Spleen (tissue), 7 donors: ENCODE data around the gene PDE1C.

ENCODE experiments used
- POLR2A ChIP-seq, 3 donors: fragments of 450-650 bp; IDR thresholded peaks; one replicate each; pipeline ENCODE4 v1.5.1; 2017; ENCODE audit warnings: antibody characterized with exemption in 3 of 3, mild to moderate bottlenecking in 1 of 3
- TF ChIP-seq, protein P1 (sequence below), 11 experiments: fragments of 200-600 bp in 7 of 11; fragments of 450-650 bp in 4 of 11; sonication (generic) in 4 of 11; IDR thresholded peaks in 8 of 11; conservative IDR thresholded peaks in 3 of 11; 1 replicate in 7 of 11; 2 replicates in 4 of 11; pipeline versions ENCODE4 v1.4.0 to v1.8.0; 2016 to 2021; ENCODE audit warnings: antibody characterized with exemption in 11 of 11, inconsistent platforms in 4 of 11, mild to moderate bottlenecking in 1 of 11
- donor health status: DM: no; HTN: no; CAD: no; lungs with moderate emphysema.
- donor health status: DM: no; HTN: no; CAD: no.
- donor health status: DM: no; HTN: no; CAD: no.

DNA sequence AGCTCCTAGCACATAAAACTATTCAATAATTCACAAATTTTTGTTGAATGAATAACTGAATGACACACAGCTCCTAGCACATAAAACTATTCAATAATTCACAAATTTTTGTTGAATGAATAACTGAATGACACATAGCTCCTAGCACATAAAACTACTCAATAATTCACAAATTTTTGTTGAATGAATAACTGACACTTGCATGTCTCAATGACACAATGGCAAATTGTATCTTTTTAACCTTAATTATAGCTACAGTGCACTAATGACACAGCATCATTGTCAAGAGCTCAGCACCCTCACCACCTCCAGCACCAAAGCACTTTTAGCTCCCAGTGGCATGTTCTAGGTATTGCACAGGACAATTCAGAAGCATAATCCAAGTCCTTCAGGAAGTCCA, 131.6 kb downstream of the PDE1C start:
- TF ChIP-seq, protein P1, sequence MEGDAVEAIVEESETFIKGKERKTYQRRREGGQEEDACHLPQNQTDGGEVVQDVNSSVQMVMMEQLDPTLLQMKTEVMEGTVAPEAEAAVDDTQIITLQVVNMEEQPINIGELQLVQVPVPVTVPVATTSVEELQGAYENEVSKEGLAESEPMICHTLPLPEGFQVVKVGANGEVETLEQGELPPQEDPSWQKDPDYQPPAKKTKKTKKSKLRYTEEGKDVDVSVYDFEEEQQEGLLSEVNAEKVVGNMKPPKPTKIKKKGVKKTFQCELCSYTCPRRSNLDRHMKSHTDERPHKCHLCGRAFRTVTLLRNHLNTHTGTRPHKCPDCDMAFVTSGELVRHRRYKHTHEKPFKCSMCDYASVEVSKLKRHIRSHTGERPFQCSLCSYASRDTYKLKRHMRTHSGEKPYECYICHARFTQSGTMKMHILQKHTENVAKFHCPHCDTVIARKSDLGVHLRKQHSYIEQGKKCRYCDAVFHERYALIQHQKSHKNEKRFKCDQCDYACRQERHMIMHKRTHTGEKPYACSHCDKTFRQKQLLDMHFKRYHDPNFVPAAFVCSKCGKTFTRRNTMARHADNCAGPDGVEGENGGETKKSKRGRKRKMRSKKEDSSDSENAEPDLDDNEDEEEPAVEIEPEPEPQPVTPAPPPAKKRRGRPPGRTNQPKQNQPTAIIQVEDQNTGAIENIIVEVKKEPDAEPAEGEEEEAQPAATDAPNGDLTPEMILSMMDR (IDR thresholded peaks at IDR 0.05 in 8 of 11, conservative IDR thresholded peaks at IDR 0.05 in 3 of 11), result no peak
- no peak for TF ChIP-seq POLR2A (IDR thresholded peaks at IDR 0.05)
